ENCODE data around the gene GNAQ.
A peak's percentile ranks its signal among the peaks of the same experiment; 100 is the strongest.

DNA sequence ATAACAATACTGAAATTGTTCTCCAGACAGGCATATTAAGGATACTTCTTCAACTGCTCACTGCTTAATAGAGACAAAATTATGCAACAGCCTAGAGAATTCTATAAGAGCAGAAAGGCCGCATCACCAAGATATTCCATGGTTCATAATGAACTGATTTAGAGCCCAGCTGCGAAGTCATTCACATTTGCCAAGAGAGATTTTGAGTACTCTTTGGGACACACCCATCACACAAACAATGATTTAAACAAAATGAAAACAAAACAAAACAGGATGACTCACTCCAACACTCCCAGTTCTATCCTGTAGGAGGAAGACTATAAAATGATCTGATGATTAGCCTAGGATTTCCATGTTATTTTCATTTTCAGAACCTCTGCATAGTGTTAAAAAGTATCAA is 237.8 kb downstream of the GNAQ start:
- TF ChIP-seq, protein P1, sequence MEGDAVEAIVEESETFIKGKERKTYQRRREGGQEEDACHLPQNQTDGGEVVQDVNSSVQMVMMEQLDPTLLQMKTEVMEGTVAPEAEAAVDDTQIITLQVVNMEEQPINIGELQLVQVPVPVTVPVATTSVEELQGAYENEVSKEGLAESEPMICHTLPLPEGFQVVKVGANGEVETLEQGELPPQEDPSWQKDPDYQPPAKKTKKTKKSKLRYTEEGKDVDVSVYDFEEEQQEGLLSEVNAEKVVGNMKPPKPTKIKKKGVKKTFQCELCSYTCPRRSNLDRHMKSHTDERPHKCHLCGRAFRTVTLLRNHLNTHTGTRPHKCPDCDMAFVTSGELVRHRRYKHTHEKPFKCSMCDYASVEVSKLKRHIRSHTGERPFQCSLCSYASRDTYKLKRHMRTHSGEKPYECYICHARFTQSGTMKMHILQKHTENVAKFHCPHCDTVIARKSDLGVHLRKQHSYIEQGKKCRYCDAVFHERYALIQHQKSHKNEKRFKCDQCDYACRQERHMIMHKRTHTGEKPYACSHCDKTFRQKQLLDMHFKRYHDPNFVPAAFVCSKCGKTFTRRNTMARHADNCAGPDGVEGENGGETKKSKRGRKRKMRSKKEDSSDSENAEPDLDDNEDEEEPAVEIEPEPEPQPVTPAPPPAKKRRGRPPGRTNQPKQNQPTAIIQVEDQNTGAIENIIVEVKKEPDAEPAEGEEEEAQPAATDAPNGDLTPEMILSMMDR (IDR thresholded peaks at IDR 0.05), result peak in 3 of 6 experiments; percentile 39 to 56 (median 50)
- no peak for TF ChIP-seq POLR2A (IDR thresholded peaks at IDR 0.05)
